Thyroid gland (tissue), 4 donors: ENCODE measurements around the gene KLF2. TPM values are rescaled to one million over a fixed set of nuclear protein-coding genes. Genes with fewer than 3 reads are reported as not detected.
"Not testable (repeated sequence)": the region's sequence is repeated elsewhere in the genome, so short reads cannot be mapped to it uniquely, and the experiment has no call there.

Source experiments
- DNase-seq, 2 donors: peaks; one replicate each; pipeline ENCODE4 v3.0.0-alpha.2; 2019
- H3K27ac ChIP-seq, 3 donors: fragments of 200-600 bp; sonication (generic); 1 replicate in 2 of 3; 2 replicates in 1 of 3; pipeline ENCODE4 v1.5.1; 2016 to 2019; ENCODE audit warnings: mild to moderate bottlenecking in 1 of 3, moderate library complexity in 1 of 3
- H3K27me3 ChIP-seq: fragments of 200-600 bp; sonication (generic); one replicate; pipeline ENCODE4 v1.5.1; 2019
- H3K36me3 ChIP-seq, 2 donors: fragments of 200-600 bp; sonication (generic); one replicate each; pipeline ENCODE4 v1.5.1; 2016 to 2019
- H3K4me1 ChIP-seq, 2 donors: fragments of 200-600 bp; sonication (generic); one replicate each; pipeline ENCODE4 v1.5.1; 2017 to 2019
- H3K4me3 ChIP-seq, 3 donors: fragments of 200-600 bp; sonication (generic); replicated peaks in 1 of 3; 1 replicate in 2 of 3; 2 replicates in 1 of 3; pipeline ENCODE4 v1.5.1; 2016; ENCODE audit warnings: mild to moderate bottlenecking in 1 of 3
- H3K9me3 ChIP-seq: fragments of 200-600 bp; sonication (generic); one replicate; pipeline ENCODE4 v1.5.1; 2017
- POLR2A ChIP-seq, 2 donors: fragments of 450-650 bp; IDR thresholded peaks; one replicate each; pipeline ENCODE4 v1.6.1; 2017; ENCODE audit warnings: antibody characterized with exemption in 2 of 2, mild to moderate bottlenecking in 2 of 2, moderate library complexity in 1 of 2
- WGBS, 2 donors: methylation state at CpG; one replicate each; pipeline ENCODE4 v1.1.5; 2017; 5-methylcytosine and 5-hydroxymethylcytosine counted together
- intact Hi-C: fragments of 100-400 bp; cut with DNase I; formaldehyde crosslinking; loops from one replicate; pipeline ENCODE4 v1.15.1; 2023
- total RNA-seq, 4 donors: library from RNA; depleted of rRNA; stranded (reverse); fragments of >200 nt; gene quantifications; one replicate each; pipeline ENCODE4 v1.2.3, GENCODE V29; 2016
- TF ChIP-seq, protein P1 (sequence below), 6 experiments: fragments of 200-600 bp in 3 of 6; fragments of 450-650 bp in 3 of 6; sonication (generic) in 3 of 6; IDR thresholded peaks; one replicate each; pipeline ENCODE4 v1.5.1; 2016 to 2019; ENCODE audit warnings: antibody characterized with exemption in 6 of 6, mild to moderate bottlenecking in 2 of 6, inconsistent platforms in 1 of 6, moderate library complexity in 1 of 6

Gene KLF2
- total RNA-seq, 4 donors from 2014 or later: 9.1 to 15.9 (median 14.0) TPM

- 59 to 69% methylated on average over 5 of the region's 5 CpGs for WGBS, 2 donors
- Histone ChIP-seq H3K27ac (no peak overlapping the region), H3K27me3 (no peaks in the 10 kb centered on the region), H3K9me3 (no peaks in the 10 kb centered on the region), H3K4me1 (peaks cover 21 to 33% of the 10 kb centered on the region in 2 donors), H3K36me3 (no peaks in the 10 kb centered on the region), H3K4me3 (no peak overlapping the region)
- no peak for DNase-seq
- TF ChIP-seq POLR2A (IDR thresholded peaks at IDR 0.05): no peak
- TF ChIP-seq, protein P1, sequence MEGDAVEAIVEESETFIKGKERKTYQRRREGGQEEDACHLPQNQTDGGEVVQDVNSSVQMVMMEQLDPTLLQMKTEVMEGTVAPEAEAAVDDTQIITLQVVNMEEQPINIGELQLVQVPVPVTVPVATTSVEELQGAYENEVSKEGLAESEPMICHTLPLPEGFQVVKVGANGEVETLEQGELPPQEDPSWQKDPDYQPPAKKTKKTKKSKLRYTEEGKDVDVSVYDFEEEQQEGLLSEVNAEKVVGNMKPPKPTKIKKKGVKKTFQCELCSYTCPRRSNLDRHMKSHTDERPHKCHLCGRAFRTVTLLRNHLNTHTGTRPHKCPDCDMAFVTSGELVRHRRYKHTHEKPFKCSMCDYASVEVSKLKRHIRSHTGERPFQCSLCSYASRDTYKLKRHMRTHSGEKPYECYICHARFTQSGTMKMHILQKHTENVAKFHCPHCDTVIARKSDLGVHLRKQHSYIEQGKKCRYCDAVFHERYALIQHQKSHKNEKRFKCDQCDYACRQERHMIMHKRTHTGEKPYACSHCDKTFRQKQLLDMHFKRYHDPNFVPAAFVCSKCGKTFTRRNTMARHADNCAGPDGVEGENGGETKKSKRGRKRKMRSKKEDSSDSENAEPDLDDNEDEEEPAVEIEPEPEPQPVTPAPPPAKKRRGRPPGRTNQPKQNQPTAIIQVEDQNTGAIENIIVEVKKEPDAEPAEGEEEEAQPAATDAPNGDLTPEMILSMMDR (IDR thresholded peaks at IDR 0.05): no peak
- intact Hi-C loops: no loop called here
Observed at GRCh38 chr19:16340092-16340491, 15.5 kb downstream of the KLF2 start.

- no peak for TF ChIP-seq POLR2A (IDR thresholded peaks at IDR 0.05)
- TF ChIP-seq, protein P1 (IDR thresholded peaks at IDR 0.05): no peak
- Histone ChIP-seq H3K27ac (no peak overlapping the region), H3K36me3 (no peaks in the 10 kb centered on the region), H3K9me3 (no peaks in the 10 kb centered on the region), H3K4me1 (peaks cover 21 to 33% of the 10 kb centered on the region in 2 donors), H3K27me3 (no peaks in the 10 kb centered on the region), H3K4me3 (no peak overlapping the region)
- DNase-seq: no peak
- intact Hi-C loops: no loop called here
- WGBS, 2 donors: 89 to 96% methylated on average over 3 of the region's 3 CpGs
Observed at GRCh38 chr19:16340654-16341053, 16.0 kb downstream of the KLF2 start.

GRCh38 chr19:16342002-16342715 lies 17.5 kb downstream of the KLF2 start:
- Histone ChIP-seq H3K27me3 (no peaks in the 10 kb centered on the region), H3K9me3 (no peaks in the 10 kb centered on the region), H3K36me3 (no peaks in the 10 kb centered on the region), H3K4me3 (no peak overlapping the region), H3K4me1 (peaks cover 21 to 33% of the 10 kb centered on the region in 2 donors), H3K27ac (peak overlapping the region; percentile 25 to 83 (median 70))
- TF ChIP-seq, protein P1 (IDR thresholded peaks at IDR 0.05): no peak
- TF ChIP-seq POLR2A (IDR thresholded peaks at IDR 0.05): no peak
- intact Hi-C loops: no loop called here
- WGBS, 2 donors: 44 to 51% methylated on average over 10 of the region's 10 CpGs
- peak; percentile 56 to 66 for DNase-seq

- no peaks in the 10 kb centered on the region for H3K36me3 ChIP-seq
- TF ChIP-seq POLR2A (IDR thresholded peaks at IDR 0.05): no peak
- TF ChIP-seq, protein P1 (IDR thresholded peaks at IDR 0.05): no peak
- H3K27ac ChIP-seq: peak overlapping the region in 2 of 3 donors; percentile 70 to 83
- no peaks in the 10 kb centered on the region for H3K27me3 ChIP-seq
- H3K4me3 ChIP-seq: no peak overlapping the region
- DNase-seq: no peak
- 93% methylated on average over 7 of the region's 7 CpGs for WGBS, 2 donors
- intact Hi-C loops: no loop called here
- no peaks in the 10 kb centered on the region for H3K9me3 ChIP-seq
- H3K4me1 ChIP-seq: peaks cover 21 to 32% of the 10 kb centered on the region in 2 donors
Observed at GRCh38 chr19:16343156-16343555, 18.5 kb downstream of the KLF2 start.

GRCh38 chr19:16345457-16345856 lies 20.8 kb downstream of the KLF2 start:
- peak overlapping the region in 1 of 3 donors; percentile 22 for H3K27ac ChIP-seq
- intact Hi-C loops: no loop called here
- no peak for DNase-seq
- H3K9me3 ChIP-seq: no peaks in the 10 kb centered on the region
- H3K27me3 ChIP-seq: no peaks in the 10 kb centered on the region
- TF ChIP-seq POLR2A (IDR thresholded peaks at IDR 0.05): no peak
- TF ChIP-seq, protein P1 (IDR thresholded peaks at IDR 0.05): no peak
- H3K4me3 ChIP-seq: no peak overlapping the region
- WGBS, 2 donors: 81 to 84% methylated on average over 4 of the region's 4 CpGs
- no peaks in the 10 kb centered on the region for H3K36me3 ChIP-seq
- peaks cover 14 to 19% of the 10 kb centered on the region in 2 donors for H3K4me1 ChIP-seq

GRCh38 chr19:16347099-16347498 lies 22.5 kb downstream of the KLF2 start:
- intact Hi-C loops, H3K4me3 ChIP-seq, H3K9me3 ChIP-seq, H3K36me3 ChIP-seq, H3K27me3 ChIP-seq, DNase-seq: not testable (repeated sequence)
- Histone ChIP-seq H3K27ac (peak overlapping the region in 2 of 3 donors; percentile 11 to 19), H3K4me1 (peaks cover 9 to 11% of the 10 kb centered on the region in 2 donors)
- 83 to 84% methylated on average over 4 of the region's 4 CpGs for WGBS, 2 donors
